ENCODE results near the gene PRKCQ. TPM values are rescaled to one million over a fixed set of nuclear protein-coding genes. Genes with fewer than 3 reads are reported as not detected.

PRKCQ gene
- total RNA-seq, 4 donors from 2014 or later = 1.4 to 2.8 TPM; not detected in 2

GRCh38 chr10:6386346-6386745 is 193.7 kb downstream of the PRKCQ start:
- DNase-seq = no peak
- no peaks in the 10 kb centered on the region for H3K27me3 ChIP-seq
- no peak overlapping the region for H3K4me3 ChIP-seq
- no peak overlapping the region for H3K27ac ChIP-seq
- no peaks in the 10 kb centered on the region for H3K9me3 ChIP-seq
- intact Hi-C loops (cut with DNase I; ENCODE audit: low total_unique reads) = no loop called here
- no peak for TF ChIP-seq POLR2A (IDR thresholded peaks at IDR 0.05)
- no peaks in the 10 kb centered on the region for H3K4me1 ChIP-seq
- no peaks in the 10 kb centered on the region for H3K36me3 ChIP-seq

- H3K9me3 ChIP-seq = no peaks in the 10 kb centered on the region
- no peak for DNase-seq
- no peaks in the 10 kb centered on the region for H3K4me1 ChIP-seq
- H3K27me3 ChIP-seq = no peaks in the 10 kb centered on the region
- H3K4me3 ChIP-seq = no peak overlapping the region
- TF ChIP-seq CTCF (IDR thresholded peaks at IDR 0.05) = no peak
- TF ChIP-seq POLR2A (IDR thresholded peaks at IDR 0.05) = no peak
- intact Hi-C loops (cut with DNase I; ENCODE audit: low total_unique reads) = no loop called here
- no peaks in the 10 kb centered on the region for H3K36me3 ChIP-seq
- H3K27ac ChIP-seq = no peak overlapping the region
Measured at GRCh38 chr10:6385665-6386064, 194.4 kb downstream of the PRKCQ start.

GRCh38 chr10:6384847-6385246 is 195.2 kb downstream of the PRKCQ start:
- DNase-seq = no peak
- no peak overlapping the region for H3K27ac ChIP-seq
- no peaks in the 10 kb centered on the region for H3K27me3 ChIP-seq
- no peaks in the 10 kb centered on the region for H3K4me1 ChIP-seq
- intact Hi-C loops (cut with DNase I; ENCODE audit: low total_unique reads) = no loop called here
- no peak overlapping the region for H3K4me3 ChIP-seq
- H3K9me3 ChIP-seq = no peaks in the 10 kb centered on the region
- TF ChIP-seq POLR2A (IDR thresholded peaks at IDR 0.05) (no peak), CTCF (IDR thresholded peaks at IDR 0.05) (no peak)
- no peaks in the 10 kb centered on the region for H3K36me3 ChIP-seq

- TF ChIP-seq POLR2A (IDR thresholded peaks at IDR 0.05) = no peak
- no peak for TF ChIP-seq CTCF (IDR thresholded peaks at IDR 0.05)
- no peaks in the 10 kb centered on the region for H3K27me3 ChIP-seq
- no peaks in the 10 kb centered on the region for H3K36me3 ChIP-seq
- no peak for DNase-seq
- intact Hi-C loops (cut with DNase I; ENCODE audit: low total_unique reads) = no loop called here
- peak overlapping the region in 1 of 2 donors; percentile 80 for H3K27ac ChIP-seq
- no peak overlapping the region for H3K4me3 ChIP-seq
- H3K9me3 ChIP-seq = no peaks in the 10 kb centered on the region
- no peaks in the 10 kb centered on the region for H3K4me1 ChIP-seq
Measured at GRCh38 chr10:6384031-6384430, 196.0 kb downstream of the PRKCQ start.

GRCh38 chr10:6383096-6383812 is 196.8 kb downstream of the PRKCQ start:
- no peaks in the 10 kb centered on the region for H3K36me3 ChIP-seq
- peak overlapping the region; percentile 24 to 80 for H3K27ac ChIP-seq
- peak; percentile 42 to 52 for DNase-seq
- no peak overlapping the region for H3K4me3 ChIP-seq
- no peaks in the 10 kb centered on the region for H3K9me3 ChIP-seq
- no peaks in the 10 kb centered on the region for H3K4me1 ChIP-seq
- TF ChIP-seq CTCF (IDR thresholded peaks at IDR 0.05) (no peak), POLR2A (IDR thresholded peaks at IDR 0.05) (no peak)
- intact Hi-C loops (cut with DNase I; ENCODE audit: low total_unique reads) = no loop called here
- no peaks in the 10 kb centered on the region for H3K27me3 ChIP-seq

All from uterus (tissue), 4 donors.